NCI-H2171 (cell line): ENCODE results near the gene AWAT2.

Source experiments
- DNase-seq: peaks from one replicate; lab custom pipeline; 2025; lab: John Stamatoyannopoulos, UW

AWAT2 gene

DNA sequence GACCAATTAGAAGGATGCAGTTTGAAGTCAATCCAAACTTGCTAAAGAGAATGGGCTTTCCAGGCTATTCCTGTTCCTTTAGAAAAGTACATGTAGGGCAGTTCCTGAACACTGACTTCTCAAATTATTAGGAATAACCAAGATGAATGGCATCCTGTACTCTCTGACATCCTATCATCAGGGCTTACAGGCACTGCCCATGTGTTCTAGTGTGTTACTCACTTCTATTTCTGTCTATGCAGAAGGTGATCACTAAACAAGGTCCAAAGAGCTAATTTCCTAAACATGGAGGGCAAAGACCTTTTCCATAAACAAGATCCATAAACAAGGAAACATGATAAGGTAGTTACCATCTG, 53.6 kb downstream of the AWAT2 start:
- no peak for DNase-seq

DNA sequence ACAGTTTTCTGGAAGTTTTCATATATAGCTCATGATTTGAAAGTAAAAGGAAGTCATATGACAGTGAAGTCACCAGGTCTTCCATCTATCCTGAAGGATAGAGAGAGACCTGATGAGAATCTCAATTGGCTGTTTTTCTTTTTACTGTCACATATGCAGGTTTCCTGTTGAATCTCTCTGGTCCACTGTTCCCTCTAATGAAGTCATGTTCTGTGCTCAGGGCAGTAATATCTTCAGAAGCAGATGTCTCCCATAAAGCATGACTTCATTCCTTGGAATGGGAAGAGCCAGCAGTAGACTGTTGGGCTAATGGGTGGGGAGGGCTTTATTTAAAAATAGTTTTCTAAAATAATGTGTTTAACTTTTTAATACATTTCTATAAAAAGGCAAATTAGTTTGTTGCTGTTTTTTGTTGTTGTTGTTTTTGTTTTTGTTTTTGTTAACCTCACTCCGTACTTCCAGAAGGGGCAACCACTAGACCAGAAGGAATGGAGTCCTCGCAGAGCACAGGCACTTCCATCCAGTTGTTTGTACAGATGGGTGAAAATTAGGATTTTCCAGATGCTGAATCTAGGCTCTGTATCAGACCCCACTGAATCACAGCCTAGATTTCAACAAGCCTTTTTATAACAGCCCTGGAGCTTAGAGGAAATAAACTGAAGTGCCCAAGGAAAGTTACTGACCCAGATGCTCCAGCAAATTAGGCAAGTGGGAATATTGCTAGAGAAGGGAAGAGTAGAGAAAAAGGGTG, 54.2 kb downstream of the AWAT2 start:
- DNase-seq: no peak

DNA sequence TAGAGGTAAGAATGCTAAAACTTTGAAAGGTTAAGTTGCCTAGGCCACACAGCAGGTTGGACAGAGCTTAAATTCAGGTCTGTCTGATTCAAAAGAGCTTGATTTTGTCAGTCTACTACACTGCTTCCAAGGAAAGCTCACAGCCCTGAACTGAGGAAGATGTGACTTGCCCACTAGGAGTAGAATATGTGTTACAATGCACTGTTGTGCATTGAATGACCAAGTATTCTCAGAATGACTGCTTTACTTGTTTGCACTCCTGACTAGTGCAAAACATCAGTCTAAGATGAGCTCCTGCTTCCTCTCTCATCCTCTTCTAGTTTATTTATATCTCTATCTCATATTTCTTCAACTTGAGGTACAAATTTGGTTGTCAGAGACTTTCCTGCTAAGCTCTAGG, 56.2 kb downstream of the AWAT2 start:
- DNase-seq: no peak

DNA sequence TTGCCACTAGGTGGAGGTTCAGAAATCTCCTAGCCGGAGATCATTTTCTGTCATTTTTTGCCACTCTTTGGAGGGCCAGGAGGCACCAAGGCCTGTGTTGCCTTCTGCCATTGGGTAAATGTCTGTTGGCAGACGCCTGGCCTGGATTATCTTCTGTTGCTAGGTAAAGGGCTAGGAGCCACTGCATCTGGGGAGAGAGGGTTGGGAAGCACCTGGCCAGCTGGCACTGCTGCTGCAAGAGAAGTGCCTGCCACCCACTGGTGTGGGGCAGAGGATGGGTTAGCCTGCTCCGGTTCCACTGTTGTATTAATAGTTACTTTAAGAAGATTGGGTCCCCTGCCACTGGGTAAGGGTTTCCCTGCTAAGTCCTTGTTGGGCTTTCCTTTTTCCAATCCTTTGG, 58.1 kb downstream of the AWAT2 start:
- peak; percentile 24 for DNase-seq
